ENCODE results near the gene MAP1B. TPM values are rescaled to one million over a fixed set of nuclear protein-coding genes. Genes with fewer than 3 reads are reported as not detected.

Gene MAP1B
- total RNA-seq, 1 experiment from 2014 or later: 45.2 TPM

GRCh38 chr5:72235725-72236124 lies 128.4 kb downstream of the MAP1B start:
- H3K27me3 ChIP-seq: no peaks in the 10 kb centered on the region
- H3K36me3 ChIP-seq: peaks cover 48% of the 10 kb centered on the region
- no peak overlapping the region for H3K4me3 ChIP-seq
- no peaks in the 10 kb centered on the region for H3K9me3 ChIP-seq
- DNase-seq: no peak

- Histone ChIP-seq H3K36me3 (peaks cover 37% of the 10 kb centered on the region), H3K27me3 (no peaks in the 10 kb centered on the region), H3K9me3 (no peaks in the 10 kb centered on the region), H3K4me3 (no peak overlapping the region)
- no peak for DNase-seq
These were observed 130.1 kb downstream of the MAP1B start for GRCh38 chr5:72237415-72237814.

- Histone ChIP-seq H3K36me3 (peaks cover 33% of the 10 kb centered on the region), H3K9me3 (no peaks in the 10 kb centered on the region), H3K27me3 (no peaks in the 10 kb centered on the region), H3K4me3 (no peak overlapping the region)
- DNase-seq: no peak
These were observed 130.6 kb downstream of the MAP1B start for GRCh38 chr5:72237879-72238278.

GRCh38 chr5:72238712-72239445 lies 131.6 kb downstream of the MAP1B start:
- Histone ChIP-seq H3K4me3 (no peak overlapping the region), H3K36me3 (peaks cover 30% of the 10 kb centered on the region), H3K9me3 (no peaks in the 10 kb centered on the region)

GRCh38 chr5:72241346-72242003 lies 134.2 kb downstream of the MAP1B start:
- no peak for DNase-seq
- H3K27me3 ChIP-seq: no peaks in the 10 kb centered on the region
- H3K4me3 ChIP-seq: no peak overlapping the region
- H3K36me3 ChIP-seq: peaks cover 19% of the 10 kb centered on the region
- H3K9me3 ChIP-seq: no peaks in the 10 kb centered on the region

More at GRCh38 chr5:72238712-72239445, 131.6 kb downstream of the MAP1B start:
- no peaks in the 10 kb centered on the region for H3K27me3 ChIP-seq
- no peak for DNase-seq

GRCh38 chr5:72242796-72243475 lies 135.7 kb downstream of the MAP1B start:
- Histone ChIP-seq H3K4me3 (no peak overlapping the region), H3K36me3 (peaks cover 8% of the 10 kb centered on the region), H3K27me3 (no peaks in the 10 kb centered on the region), H3K9me3 (no peaks in the 10 kb centered on the region)
- DNase-seq: no peak

- no peak overlapping the region for H3K4me3 ChIP-seq
- no peak for DNase-seq
- H3K9me3 ChIP-seq: no peaks in the 10 kb centered on the region
- no peaks in the 10 kb centered on the region for H3K27me3 ChIP-seq
- peaks cover 7% of the 10 kb centered on the region; the same call in 1 of the 2 replicates for H3K36me3 ChIP-seq
These were observed 136.4 kb downstream of the MAP1B start for GRCh38 chr5:72243706-72244105.

- Histone ChIP-seq H3K4me3 (no peak overlapping the region), H3K9me3 (no peaks in the 10 kb centered on the region), H3K27me3 (no peaks in the 10 kb centered on the region), H3K36me3 (peaks cover 7% of the 10 kb centered on the region; the same call in 1 of the 2 replicates)
- peak; percentile 52 for DNase-seq
These were observed 137.6 kb downstream of the MAP1B start for GRCh38 chr5:72244862-72245371.

- Histone ChIP-seq H3K36me3 (peaks cover 7% of the 10 kb centered on the region; the same call in 1 of the 2 replicates), H3K9me3 (no peaks in the 10 kb centered on the region), H3K4me3 (no peak overlapping the region), H3K27me3 (no peaks in the 10 kb centered on the region)
- no peak for DNase-seq
These were observed 138.3 kb downstream of the MAP1B start for GRCh38 chr5:72245546-72245945.

GRCh38 chr5:72245951-72246532 lies 138.8 kb downstream of the MAP1B start:
- Histone ChIP-seq H3K36me3 (peaks cover 5% of the 10 kb centered on the region; the same call in 1 of the 2 replicates), H3K27me3 (no peaks in the 10 kb centered on the region), H3K9me3 (no peaks in the 10 kb centered on the region), H3K4me3 (no peak overlapping the region)
- no peak for DNase-seq

- DNase-seq: peak; percentile 51
- H3K9me3 ChIP-seq: no peaks in the 10 kb centered on the region
- H3K36me3 ChIP-seq: peaks cover 9% of the 10 kb centered on the region
- H3K4me3 ChIP-seq: no peak overlapping the region
- no peaks in the 10 kb centered on the region for H3K27me3 ChIP-seq
These were observed 139.7 kb downstream of the MAP1B start for GRCh38 chr5:72246954-72247442.

- H3K4me3 ChIP-seq: no peak overlapping the region
- no peaks in the 10 kb centered on the region for H3K27me3 ChIP-seq
- H3K9me3 ChIP-seq: no peaks in the 10 kb centered on the region
- peaks cover 13% of the 10 kb centered on the region for H3K36me3 ChIP-seq
- peak; percentile 76 for DNase-seq
These were observed 141.2 kb downstream of the MAP1B start for GRCh38 chr5:72248410-72248981.

- DNase-seq: no peak
- Histone ChIP-seq H3K4me3 (no peak overlapping the region), H3K9me3 (no peaks in the 10 kb centered on the region), H3K36me3 (peaks cover 25% of the 10 kb centered on the region), H3K27me3 (no peaks in the 10 kb centered on the region)
These were observed 144.1 kb downstream of the MAP1B start for GRCh38 chr5:72251386-72251785.

- no peak for DNase-seq
- H3K9me3 ChIP-seq: no peaks in the 10 kb centered on the region
- H3K4me3 ChIP-seq: no peak overlapping the region
- peaks cover 32% of the 10 kb centered on the region for H3K36me3 ChIP-seq
- no peaks in the 10 kb centered on the region for H3K27me3 ChIP-seq
These were observed 144.7 kb downstream of the MAP1B start for GRCh38 chr5:72252008-72252407.

- H3K9me3 ChIP-seq: no peaks in the 10 kb centered on the region
- H3K36me3 ChIP-seq: peaks cover 35% of the 10 kb centered on the region
- H3K27me3 ChIP-seq: no peaks in the 10 kb centered on the region
- no peak overlapping the region for H3K4me3 ChIP-seq
- peak; percentile 83 for DNase-seq
These were observed 145.4 kb downstream of the MAP1B start for GRCh38 chr5:72252574-72253155.

GRCh38 chr5:72255237-72255636 lies 148.0 kb downstream of the MAP1B start:
- Histone ChIP-seq H3K4me3 (no peak overlapping the region), H3K36me3 (peaks cover 49% of the 10 kb centered on the region), H3K9me3 (no peaks in the 10 kb centered on the region), H3K27me3 (no peaks in the 10 kb centered on the region)
- DNase-seq: no peak
